ENCODE data around the gene DENND10.
"Not testable (repeated sequence)": the region's sequence is repeated elsewhere in the genome, so short reads cannot be mapped to it uniquely, and the experiment has no call there.

Gene DENND10

DNA sequence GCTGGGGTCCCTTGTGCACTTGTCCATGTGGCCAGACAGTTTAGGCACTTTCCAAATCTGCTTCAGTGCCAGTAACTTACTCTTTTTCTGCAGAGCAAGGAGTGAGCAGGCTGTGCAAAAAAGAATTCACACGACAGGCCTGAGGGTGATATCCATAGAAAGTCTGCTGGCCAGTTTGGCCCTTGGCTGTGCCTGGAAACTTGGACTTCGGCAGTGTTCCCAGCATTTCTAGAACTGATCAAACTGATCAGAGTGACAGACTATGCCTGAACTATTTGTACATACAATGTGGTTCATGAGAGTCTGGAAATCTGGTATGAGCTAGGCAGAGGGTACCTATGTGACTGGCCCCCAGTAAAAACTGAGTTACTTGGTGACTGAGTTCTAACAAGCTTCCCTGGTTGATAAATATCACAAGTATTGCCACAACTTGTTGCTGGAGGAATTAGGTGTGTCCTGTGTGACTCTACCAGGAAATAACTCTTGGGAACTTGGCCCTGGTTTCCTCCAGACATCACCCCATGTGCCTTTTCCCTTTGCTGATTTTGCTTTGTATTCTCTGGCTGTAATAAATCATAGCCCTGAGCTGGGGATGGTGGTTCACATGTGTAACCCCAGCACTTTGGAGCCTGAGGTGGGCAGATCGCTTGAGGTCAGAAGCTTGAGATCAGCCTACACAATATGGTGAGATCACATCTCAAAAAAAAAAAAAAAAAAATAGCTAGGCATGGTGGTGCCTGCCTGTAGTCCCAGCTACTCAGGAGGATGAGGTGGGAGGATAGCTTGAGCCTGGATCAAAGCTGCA is 3.3 kb upstream of the DENND10 start:
- DNase-seq (ENCODE audit: low read depth): no peak
- TF ChIP-seq, protein P1, sequence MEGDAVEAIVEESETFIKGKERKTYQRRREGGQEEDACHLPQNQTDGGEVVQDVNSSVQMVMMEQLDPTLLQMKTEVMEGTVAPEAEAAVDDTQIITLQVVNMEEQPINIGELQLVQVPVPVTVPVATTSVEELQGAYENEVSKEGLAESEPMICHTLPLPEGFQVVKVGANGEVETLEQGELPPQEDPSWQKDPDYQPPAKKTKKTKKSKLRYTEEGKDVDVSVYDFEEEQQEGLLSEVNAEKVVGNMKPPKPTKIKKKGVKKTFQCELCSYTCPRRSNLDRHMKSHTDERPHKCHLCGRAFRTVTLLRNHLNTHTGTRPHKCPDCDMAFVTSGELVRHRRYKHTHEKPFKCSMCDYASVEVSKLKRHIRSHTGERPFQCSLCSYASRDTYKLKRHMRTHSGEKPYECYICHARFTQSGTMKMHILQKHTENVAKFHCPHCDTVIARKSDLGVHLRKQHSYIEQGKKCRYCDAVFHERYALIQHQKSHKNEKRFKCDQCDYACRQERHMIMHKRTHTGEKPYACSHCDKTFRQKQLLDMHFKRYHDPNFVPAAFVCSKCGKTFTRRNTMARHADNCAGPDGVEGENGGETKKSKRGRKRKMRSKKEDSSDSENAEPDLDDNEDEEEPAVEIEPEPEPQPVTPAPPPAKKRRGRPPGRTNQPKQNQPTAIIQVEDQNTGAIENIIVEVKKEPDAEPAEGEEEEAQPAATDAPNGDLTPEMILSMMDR (conservative IDR thresholded peaks at IDR 0.05; ENCODE audit: low read depth, low read length): no peak
- H3K4me3 ChIP-seq (ENCODE audit: low read length): no peak overlapping the region

DNA sequence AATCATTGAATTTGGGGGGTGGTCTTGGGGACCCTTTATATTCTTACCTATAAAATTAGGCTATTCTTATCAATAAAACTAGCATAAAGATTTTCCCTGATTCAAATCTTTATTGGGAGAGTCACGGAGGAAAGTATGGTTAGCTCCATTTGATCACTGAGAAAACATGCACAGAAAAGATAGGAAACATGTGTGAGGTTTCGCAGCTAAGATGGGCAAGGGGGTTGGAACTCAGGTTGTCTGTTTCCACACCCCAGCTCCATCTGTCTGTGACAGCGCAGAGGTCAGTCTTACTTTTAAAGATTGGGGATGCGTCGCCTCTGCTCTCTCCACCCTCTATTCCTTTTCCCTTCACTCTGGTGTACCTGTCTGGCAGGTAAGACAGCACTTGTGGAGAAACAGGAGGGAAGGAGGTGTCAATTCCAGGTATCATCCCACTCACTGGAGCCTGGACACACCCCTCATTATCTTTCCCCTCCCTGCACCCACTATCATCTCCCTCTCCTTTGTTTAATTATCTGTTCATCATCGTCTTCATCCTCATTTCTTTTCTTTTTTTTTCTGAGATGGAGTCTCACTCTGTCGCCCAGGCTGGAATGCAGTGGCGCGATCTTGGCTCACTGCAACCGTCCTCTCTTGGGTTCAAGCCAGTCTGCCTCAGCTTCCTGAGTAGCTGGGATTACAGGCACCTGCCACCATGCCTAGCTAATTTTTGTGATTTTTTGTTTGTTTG is 2.4 kb upstream of the DENND10 start:
- DNase-seq (ENCODE audit: low read depth): no peak
- TF ChIP-seq, protein P1 (conservative IDR thresholded peaks at IDR 0.05; ENCODE audit: low read depth, low read length): no peak
- H3K4me3 ChIP-seq (ENCODE audit: low read length): no peak overlapping the region

DNA sequence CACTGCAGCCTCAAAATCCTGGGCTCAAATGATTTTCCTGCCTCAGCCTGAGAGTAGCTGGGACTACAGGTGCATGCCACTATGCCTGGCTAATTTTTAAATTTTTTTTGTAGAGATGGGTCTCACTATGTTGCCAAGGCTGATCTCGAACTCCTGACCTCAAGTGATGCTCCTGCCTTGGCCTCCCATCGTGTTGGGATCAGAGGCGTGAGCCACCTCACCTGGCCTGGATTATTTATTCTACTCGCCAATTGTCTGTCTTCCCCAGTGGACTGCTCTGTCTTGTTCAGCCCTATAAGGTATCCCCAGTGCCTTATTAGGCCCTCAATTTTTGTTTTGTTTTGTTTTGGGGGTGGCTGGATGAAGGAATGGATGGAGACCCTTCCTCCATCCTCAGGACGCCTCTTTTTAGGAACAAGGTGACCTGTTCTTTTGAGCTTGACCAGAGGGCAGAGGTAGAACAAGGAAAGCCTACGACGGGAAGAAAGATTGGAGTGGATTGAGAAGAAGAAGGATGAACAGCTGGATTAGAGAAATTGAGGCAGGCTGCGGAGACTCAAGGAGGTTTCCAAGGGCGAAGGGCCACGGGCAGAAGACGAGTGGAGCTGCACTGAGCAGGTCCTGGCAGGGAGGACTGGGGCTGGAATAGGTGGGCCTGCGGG is 541 bp upstream of the DENND10 start:
- H3K4me3 ChIP-seq (ENCODE audit: low read length): no peak overlapping the region
- TF ChIP-seq, protein P1 (conservative IDR thresholded peaks at IDR 0.05; ENCODE audit: low read depth, low read length): no peak
- DNase-seq (ENCODE audit: low read depth): no peak

DNA sequence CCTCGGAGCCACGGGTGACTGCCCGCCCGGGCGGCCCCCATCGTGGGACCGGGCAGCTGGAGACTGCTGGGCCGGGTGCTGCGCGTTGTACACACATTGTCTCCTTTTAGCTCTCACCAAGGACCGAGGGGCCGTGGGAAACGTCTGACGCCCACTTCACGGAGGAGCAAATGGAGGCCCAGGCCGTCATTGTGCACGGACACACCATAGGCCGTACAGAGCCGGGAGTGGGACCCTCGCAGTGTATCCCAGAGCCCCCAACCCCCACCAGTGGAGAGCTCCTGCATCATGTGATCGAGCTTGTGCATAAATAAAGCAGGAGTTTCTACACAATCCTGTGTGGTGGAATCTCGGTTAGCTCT is 722 bp downstream of the DENND10 start:
- DNase-seq (ENCODE audit: low read depth): no peak
- peak overlapping the region; percentile 83 for H3K4me3 ChIP-seq (ENCODE audit: low read length)
- TF ChIP-seq, protein P1 (conservative IDR thresholded peaks at IDR 0.05; ENCODE audit: low read depth, low read length): no peak

DNA sequence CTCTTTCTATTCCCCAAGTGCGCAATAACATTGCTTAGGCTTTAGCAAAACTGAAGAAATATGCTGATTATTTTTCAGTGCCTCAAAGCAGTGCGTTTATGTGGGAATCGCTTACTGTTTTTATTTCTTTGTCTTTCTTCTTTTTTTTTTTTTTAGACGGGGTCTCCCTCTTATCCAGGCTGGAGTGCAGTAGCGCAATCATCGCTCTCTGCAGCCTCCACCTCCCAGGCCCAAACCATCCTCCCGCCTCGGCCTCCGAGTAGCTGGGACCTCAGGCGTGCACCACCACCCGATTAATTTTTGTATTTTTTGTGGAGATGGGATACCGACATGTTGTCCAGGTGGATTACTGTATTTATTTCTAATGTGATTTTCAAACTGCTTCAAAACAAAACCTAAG is 1.2 kb downstream of the DENND10 start:
- TF ChIP-seq, protein P1 (conservative IDR thresholded peaks at IDR 0.05; ENCODE audit: low read depth, low read length): no peak
- DNase-seq (ENCODE audit: low read depth): no peak

DNA sequence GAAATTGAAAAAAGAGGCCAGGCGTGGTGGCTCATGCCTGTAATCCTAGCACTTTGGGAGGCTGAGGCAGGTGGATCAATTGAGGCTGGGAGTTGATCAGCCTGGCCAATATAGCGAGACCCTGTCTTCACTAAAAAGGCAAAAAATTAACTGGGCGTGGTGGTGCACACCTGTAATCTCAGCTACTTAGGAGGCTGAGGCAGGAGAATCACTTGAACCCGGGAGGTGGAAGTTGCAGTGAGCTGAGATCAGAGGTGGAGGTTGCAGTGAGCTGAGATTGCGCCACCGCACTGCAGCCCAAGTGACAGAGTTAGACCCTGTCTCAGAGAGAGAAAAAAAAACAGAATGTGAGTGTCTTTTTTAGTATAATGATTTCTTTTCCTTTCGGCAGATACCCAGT is 2.0 kb downstream of the DENND10 start:
- not testable (repeated sequence) for DNase-seq (ENCODE audit: low read depth); H3K4me3 ChIP-seq (ENCODE audit: low read length)

More for the DNA sequence above, 1.2 kb downstream of the DENND10 start:
- peak overlapping the region; percentile 83 for H3K4me3 ChIP-seq (ENCODE audit: low read length)

DNA sequence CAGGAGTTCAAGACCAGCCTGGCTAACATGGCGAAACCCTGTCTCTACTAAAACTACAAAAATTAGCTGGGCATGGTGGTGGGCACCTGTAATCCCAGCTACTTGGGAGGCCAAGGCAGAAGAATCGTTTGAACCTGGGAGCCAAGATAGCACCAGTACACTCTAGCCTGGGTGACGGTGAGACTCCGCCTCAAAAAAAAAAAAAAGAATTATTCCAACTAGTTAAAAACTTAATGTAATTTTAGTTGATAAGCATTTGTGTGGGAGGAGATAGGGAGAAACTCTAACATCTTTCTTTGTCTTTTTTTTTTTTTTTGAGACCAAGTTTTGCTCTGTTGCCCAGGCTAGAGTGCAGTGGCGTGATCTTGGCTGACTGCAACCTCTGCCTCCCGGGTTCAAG is 3.2 kb downstream of the DENND10 start:
- DNase-seq (ENCODE audit: low read depth); H3K4me3 ChIP-seq (ENCODE audit: low read length): not testable (repeated sequence)

DNA sequence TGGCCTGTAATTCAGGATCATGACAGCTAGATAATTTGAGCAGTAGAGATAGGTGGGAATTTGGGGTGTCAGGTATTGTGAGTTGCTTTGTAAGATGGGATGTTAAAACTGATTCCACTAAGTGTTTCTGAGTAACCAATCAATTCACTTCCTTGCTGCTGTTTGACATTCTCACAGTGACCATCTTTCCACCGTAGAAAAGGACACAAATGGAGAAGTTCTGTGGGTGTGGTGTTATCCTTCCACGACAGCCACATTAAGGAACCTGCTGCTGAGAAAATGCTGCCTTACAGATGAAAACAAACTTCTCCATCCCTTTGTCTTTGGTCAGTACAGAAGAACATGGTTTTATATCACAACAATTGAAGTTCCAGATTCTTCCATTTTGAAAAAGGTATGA is 3.9 kb downstream of the DENND10 start:
- DNase-seq (ENCODE audit: low read depth): not testable (repeated sequence)

More for the DNA sequence above, 3.9 kb downstream of the DENND10 start:
- not testable (repeated sequence) for H3K4me3 ChIP-seq (ENCODE audit: low read length)
